Heart left ventricle (tissue), 16 donors: ENCODE results near the gene HGF. TPM values are rescaled to one million over a fixed set of nuclear protein-coding genes. Genes with fewer than 3 reads are reported as not detected.

ENCODE experiments used
- ATAC-seq, 4 donors: fragments of 200-7000 bp; cut with Tn5 transposase; one replicate each; pipeline ENCODE4 v1.9.1; 2020 to 2022; ENCODE audit warnings: moderate library complexity in 4 of 4, mild to moderate bottlenecking in 3 of 4, moderate number of reproducible peaks in 1 of 4
- DNase-seq, 5 donors: peaks; one replicate each; pipeline ENCODE4 v3.0.0-alpha.2; 2020
- H3K27ac ChIP-seq, 12 donors: fragments of 200-600 bp; sonication (generic) in 4 of 12; one replicate each; pipeline versions ENCODE4 v1.5.0 to v1.8.0; 2016 to 2022; ENCODE audit warnings: mild to moderate bottlenecking in 2 of 12
- H3K27me3 ChIP-seq, 9 donors: fragments of 200-600 bp; sonication (generic) in 2 of 9; one replicate each; pipeline versions ENCODE4 v1.5.1 to v1.8.0; 2016 to 2022; ENCODE audit warnings: mild to moderate bottlenecking in 3 of 9
- H3K36me3 ChIP-seq, 9 donors: fragments of 200-600 bp; sonication (generic) in 2 of 9; one replicate each; pipeline versions ENCODE4 v1.5.0 to v1.8.0; 2018 to 2022; ENCODE audit warnings: mild to moderate bottlenecking in 2 of 9
- H3K4me1 ChIP-seq, 12 donors: fragments of 200-600 bp; sonication (generic) in 4 of 12; one replicate each; pipeline versions ENCODE4 v1.5.0 to v1.8.0; 2016 to 2022; ENCODE audit warnings: mild to moderate bottlenecking in 3 of 12
- H3K4me3 ChIP-seq, 12 donors: fragments of 200-600 bp; sonication (generic) in 4 of 12; one replicate each; pipeline versions ENCODE4 v1.5.0 to v1.8.0; 2017 to 2022; ENCODE audit warnings: mild to moderate bottlenecking in 9 of 12, moderate library complexity in 4 of 12
- H3K9me3 ChIP-seq, 12 donors: fragments of 200-600 bp; sonication (generic) in 4 of 12; one replicate each; pipeline versions ENCODE4 v1.5.0 to v1.8.0; 2016 to 2022; ENCODE audit warnings: mild to moderate bottlenecking in 1 of 12
- POLR2A ChIP-seq, 2 donors: fragments of 450-650 bp; IDR thresholded peaks; one replicate each; pipeline ENCODE4 v1.6.1; 2017; ENCODE audit warnings: antibody characterized with exemption in 2 of 2, mild to moderate bottlenecking in 2 of 2, moderate library complexity in 2 of 2
- WGBS, 4 donors: extraction: QIAGEN DNeasy Blood & Tissue Kit in 2 of 4; methylation state at CpG; one replicate each; pipeline versions ENCODE4 v1.1.5 to v1.1.7; 2013 to 2018; 5-methylcytosine and 5-hydroxymethylcytosine counted together
- intact Hi-C, 10 donors: fragments of 100-400 bp; cut with DNase I; formaldehyde crosslinking; loops; one replicate each; pipeline versions ENCODE4 v1.11.1 to v1.14.2; 2022
- polyA plus RNA-seq, 2 donors: library from polyadenylated mRNA; stranded (reverse); fragments of 200-250 nt; gene quantifications; one replicate each; pipeline ENCODE4 v1.2.3, GENCODE V29; 2013
- total RNA-seq, 9 donors: library from RNA; depleted of rRNA in 2 of 9; stranded (reverse); fragments of >200 nt in 2 of 9; fragmentation: NEBNext Ultra II Directional in 3 of 9; extraction: Animal tissue kit (Norgen Biotek cat#: 25700) in 3 of 9; gene quantifications; one replicate each; pipeline versions ENCODE4 v1.1.0 to v1.2.4, GENCODE V29; 2016 to 2023
- TF ChIP-seq, protein P1 (sequence below), 12 donors: fragments of 200-600 bp; sonication (generic) in 4 of 12; IDR thresholded peaks; one replicate each; pipeline versions ENCODE4 v1.5.0 to v1.8.0; 2018 to 2022; ENCODE audit warnings: antibody characterized with exemption in 12 of 12, mild to moderate bottlenecking in 5 of 12
- donor health status: ischemic (EF 13 %, LVEDD 7.1; RV severe dilation, severe dysfunction).
- donor health status: healthy with polysubstance abuse.
- donor health status: DM: no; HTN: yes; CAD: no.
- donor health status: DM: no; HTN: no; CAD: no.
- donor health status: ischemic (EF 25% LVEDD 6.9; RV normal size, moderate dysfunction).
- donor health status: ischemic (EF 25% LVEDD 5.7; RV mildly dilated, moderate dysfunction).
- donor health status: healthy.
- donor health status: DM: yes; HTN: yes; CAD: no.
- donor health status: ischemic (EF 35%, LVEDD 5.7; RV mildly dilated, moderate dysfunction).
- donor health status: nonischemic (EF 11% LVEDD 7.7; RV severe dilation, severe dysfunction).
- donor health status: DM: yes; HTN: yes; CAD: no.
- donor health status: PGD.
- donor health status: ischemic (EF 29% LVEDD 5.4; RV normal size, mild dysfunction).
- donor health status: nonischemic (EF 23%, LVEDD 6.1; RV moderate dilation, normal function).

The HGF gene
- total and polyA plus RNA-seq, 11 donors = 0.42 to 16.1 (median 3.3) TPM

DNA sequence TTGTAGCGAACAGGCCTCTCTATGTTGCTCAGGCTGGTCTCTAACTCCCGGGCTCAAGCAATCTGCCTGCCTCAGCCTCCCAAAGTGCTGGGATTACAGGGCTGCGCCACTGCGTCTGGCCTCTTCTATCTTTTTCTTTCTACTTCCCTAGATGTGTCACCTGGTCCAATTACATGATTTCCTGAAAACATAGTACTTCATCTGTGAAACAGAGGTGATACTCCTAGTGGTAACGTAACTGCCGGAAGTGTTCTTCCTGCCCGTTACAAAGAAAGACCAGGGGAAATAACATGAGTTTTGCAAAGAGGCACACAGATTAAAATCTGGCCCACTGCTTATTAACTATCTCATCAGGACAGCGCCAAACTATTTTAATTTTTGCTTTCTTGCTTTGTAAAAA is 18.4 kb upstream of the HGF start:
- WGBS, 4 donors = 73 to 84% (median 79%) methylated on average over 8 of the region's 8 CpGs
- intact Hi-C loops = no loop called here
- no peak for TF ChIP-seq POLR2A (IDR thresholded peaks at IDR 0.05)
- TF ChIP-seq, protein P1, sequence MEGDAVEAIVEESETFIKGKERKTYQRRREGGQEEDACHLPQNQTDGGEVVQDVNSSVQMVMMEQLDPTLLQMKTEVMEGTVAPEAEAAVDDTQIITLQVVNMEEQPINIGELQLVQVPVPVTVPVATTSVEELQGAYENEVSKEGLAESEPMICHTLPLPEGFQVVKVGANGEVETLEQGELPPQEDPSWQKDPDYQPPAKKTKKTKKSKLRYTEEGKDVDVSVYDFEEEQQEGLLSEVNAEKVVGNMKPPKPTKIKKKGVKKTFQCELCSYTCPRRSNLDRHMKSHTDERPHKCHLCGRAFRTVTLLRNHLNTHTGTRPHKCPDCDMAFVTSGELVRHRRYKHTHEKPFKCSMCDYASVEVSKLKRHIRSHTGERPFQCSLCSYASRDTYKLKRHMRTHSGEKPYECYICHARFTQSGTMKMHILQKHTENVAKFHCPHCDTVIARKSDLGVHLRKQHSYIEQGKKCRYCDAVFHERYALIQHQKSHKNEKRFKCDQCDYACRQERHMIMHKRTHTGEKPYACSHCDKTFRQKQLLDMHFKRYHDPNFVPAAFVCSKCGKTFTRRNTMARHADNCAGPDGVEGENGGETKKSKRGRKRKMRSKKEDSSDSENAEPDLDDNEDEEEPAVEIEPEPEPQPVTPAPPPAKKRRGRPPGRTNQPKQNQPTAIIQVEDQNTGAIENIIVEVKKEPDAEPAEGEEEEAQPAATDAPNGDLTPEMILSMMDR (IDR thresholded peaks at IDR 0.05) = no peak
- DNase-seq (no peak), ATAC-seq (no peak)
- H3K27ac ChIP-seq = no peak overlapping the region
- H3K36me3 ChIP-seq = no peaks in the 10 kb centered on the region
- peaks cover 0 to 8% (median 0%) of the 10 kb centered on the region in 12 donors for H3K9me3 ChIP-seq
- H3K27me3 ChIP-seq = no peaks in the 10 kb centered on the region
- no peak overlapping the region for H3K4me3 ChIP-seq
- peaks cover 0 to 19% (median 0%) of the 10 kb centered on the region in 12 donors for H3K4me1 ChIP-seq

DNA sequence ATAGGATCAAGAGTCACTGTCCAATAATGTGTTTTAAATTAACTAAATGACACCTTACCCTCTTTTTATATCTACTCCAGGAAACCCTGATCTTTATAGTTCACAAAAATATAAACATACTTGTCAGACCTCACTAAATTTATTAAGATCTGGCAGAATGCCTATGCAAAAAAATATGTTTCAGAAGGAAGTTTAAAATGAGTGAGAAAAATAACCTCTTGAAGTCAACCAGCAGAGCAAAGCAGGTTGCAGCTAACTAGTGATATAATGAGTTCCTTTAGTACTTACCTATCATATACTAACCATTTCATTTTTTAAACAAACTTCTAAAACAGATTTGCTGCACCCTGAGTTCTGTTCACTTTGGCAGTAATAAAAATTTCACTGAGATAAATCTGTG is 14.0 kb upstream of the HGF start:
- H3K27ac ChIP-seq = no peak overlapping the region
- intact Hi-C loops = no loop called here
- no peaks in the 10 kb centered on the region for H3K36me3 ChIP-seq
- H3K27me3 ChIP-seq = no peaks in the 10 kb centered on the region
- H3K9me3 ChIP-seq = peaks cover 0 to 2% (median 0%) of the 10 kb centered on the region in 12 donors
- H3K4me1 ChIP-seq = no peaks in the 10 kb centered on the region
- no peak for ATAC-seq
- DNase-seq = no peak
- TF ChIP-seq POLR2A (IDR thresholded peaks at IDR 0.05) = no peak
- TF ChIP-seq, protein P1 (IDR thresholded peaks at IDR 0.05) = no peak
- H3K4me3 ChIP-seq = no peak overlapping the region

DNA sequence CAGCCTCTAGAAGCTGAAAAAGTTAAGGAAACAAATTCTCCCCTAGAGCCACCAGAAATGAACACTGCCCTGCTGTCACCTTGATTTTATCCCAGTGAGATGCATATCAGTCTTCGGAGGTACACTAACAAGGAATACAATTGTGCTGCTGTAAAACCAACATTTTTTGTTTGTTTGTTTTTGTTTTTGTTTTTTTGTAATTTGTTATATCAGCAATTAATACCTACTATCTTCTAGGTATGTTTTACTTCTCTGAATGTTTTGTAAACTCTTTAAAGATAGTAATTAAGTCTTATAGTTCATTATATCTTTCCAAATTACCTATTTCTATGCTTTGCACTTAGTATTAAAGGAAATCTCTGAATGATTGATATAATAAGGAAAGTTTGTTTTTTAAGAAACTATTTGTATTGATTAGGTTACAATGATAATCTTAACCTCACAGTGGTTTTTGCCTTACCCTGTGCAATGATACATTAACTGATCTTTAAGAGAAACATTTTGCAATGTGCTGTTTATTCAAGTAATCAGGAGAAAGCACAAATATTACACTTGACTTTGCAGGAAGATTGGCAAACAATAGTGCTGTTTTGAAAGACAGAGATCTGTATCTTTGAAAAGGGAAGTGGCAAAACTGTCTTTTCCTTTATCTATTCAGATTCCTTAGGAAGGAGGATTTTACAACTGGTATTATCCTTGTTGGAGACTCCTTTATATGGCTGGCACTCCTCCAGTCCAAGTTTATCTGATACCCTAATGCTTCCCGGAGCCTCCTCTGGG is 11.3 kb upstream of the HGF start:
- Histone ChIP-seq H3K27me3 (no peaks in the 10 kb centered on the region), H3K9me3 (no peaks in the 10 kb centered on the region), H3K4me3 (no peak overlapping the region), H3K4me1 (peaks cover 0 to 7% (median 0%) of the 10 kb centered on the region in 12 donors), H3K36me3 (no peaks in the 10 kb centered on the region), H3K27ac (no peak overlapping the region)
- intact Hi-C loops = no loop called here
- no peak for TF ChIP-seq POLR2A (IDR thresholded peaks at IDR 0.05)
- TF ChIP-seq, protein P1 (IDR thresholded peaks at IDR 0.05) = no peak
- DNase-seq (no peak), ATAC-seq (no peak)
- 54 to 65% (median 60%) methylated on average over 2 of the region's 2 CpGs for WGBS, 4 donors

DNA sequence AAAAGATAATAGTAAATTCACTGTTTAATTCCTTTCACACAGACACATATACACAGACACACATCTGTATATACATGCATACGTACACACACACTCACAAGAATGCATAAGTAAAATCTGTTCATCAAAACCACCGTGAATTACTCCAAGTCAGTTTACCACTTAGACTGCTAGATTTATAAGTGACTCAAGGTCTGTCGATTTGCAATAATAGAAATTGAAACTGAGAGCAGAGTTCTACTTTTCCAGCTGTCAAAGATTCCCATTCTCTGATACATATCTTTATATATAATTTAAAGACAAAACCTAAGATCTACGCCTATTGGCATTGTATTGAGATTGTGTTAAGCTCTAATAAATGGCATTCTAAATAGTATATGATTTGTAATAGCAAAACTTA is 9.9 kb upstream of the HGF start:
- 91 to 93% (median 92%) methylated on average over 4 of the region's 4 CpGs for WGBS, 4 donors
- peaks cover 0 to 12% (median 0%) of the 10 kb centered on the region in 12 donors for H3K4me1 ChIP-seq
- DNase-seq = no peak
- H3K27me3 ChIP-seq = no peaks in the 10 kb centered on the region
- intact Hi-C loops = loop anchor here in 1 of 10 donors (10.0 kb wide), 1 partner anchor 285 kb away; no protein-coding TSS in a partner anchor
- no peak overlapping the region for H3K4me3 ChIP-seq
- no peak overlapping the region for H3K27ac ChIP-seq
- TF ChIP-seq, protein P1 (IDR thresholded peaks at IDR 0.05) = no peak
- no peak for TF ChIP-seq POLR2A (IDR thresholded peaks at IDR 0.05)
- H3K9me3 ChIP-seq = no peaks in the 10 kb centered on the region
- ATAC-seq = no peak
- no peaks in the 10 kb centered on the region for H3K36me3 ChIP-seq
